ENCODE measurements around the gene GRM8.

GRM8 gene

GRCh38 chr7:127252778-127253280 is at the start of gene GRM8:
TSS of gene GRM8 (minus strand) at chr7:127252941.
- no peak for TF ChIP-seq ZNF274 (IDR thresholded peaks at IDR 0.05; ENCODE audit: low read depth, low read length)
- peak within 1 kb of the TSS; percentile 53; the same call in 1 of the 2 replicates for H3K4me3 ChIP-seq (ENCODE audit: low read length)

- H3K4me3 ChIP-seq (ENCODE audit: low read length), result no peak overlapping the region
- TF ChIP-seq ZNF274 (IDR thresholded peaks at IDR 0.05; ENCODE audit: low read depth, low read length), result no peak
Observed at GRCh38 chr7:127290801-127291361, 38.1 kb upstream of the GRM8 start.

GRCh38 chr7:127290116-127290655 is 37.4 kb upstream of the GRM8 start:
- H3K4me3 ChIP-seq (ENCODE audit: low read length), result no peak overlapping the region
- TF ChIP-seq ZNF274 (IDR thresholded peaks at IDR 0.05; ENCODE audit: low read depth, low read length), result no peak

- TF ChIP-seq ZNF274 (IDR thresholded peaks at IDR 0.05; ENCODE audit: low read depth, low read length), result no peak
- no peak overlapping the region for H3K4me3 ChIP-seq (ENCODE audit: low read length)
Observed at GRCh38 chr7:127287133-127287532, 34.4 kb upstream of the GRM8 start.

- H3K4me3 ChIP-seq (ENCODE audit: low read length), result no peak overlapping the region
- no peak for TF ChIP-seq ZNF274 (IDR thresholded peaks at IDR 0.05; ENCODE audit: low read depth, low read length)
Observed at GRCh38 chr7:127270093-127270492, 17.4 kb upstream of the GRM8 start.

GRCh38 chr7:127266047-127266446 is 13.3 kb upstream of the GRM8 start:
- no peak for TF ChIP-seq ZNF274 (IDR thresholded peaks at IDR 0.05; ENCODE audit: low read depth, low read length)
- H3K4me3 ChIP-seq (ENCODE audit: low read length), result no peak overlapping the region

- TF ChIP-seq ZNF274 (IDR thresholded peaks at IDR 0.05; ENCODE audit: low read depth, low read length), result no peak
Observed at GRCh38 chr7:127264219-127264618, 11.5 kb upstream of the GRM8 start.

GRCh38 chr7:127258111-127258510 is 5.4 kb upstream of the GRM8 start:
- H3K4me3 ChIP-seq (ENCODE audit: low read length), result no peak overlapping the region
- TF ChIP-seq ZNF274 (IDR thresholded peaks at IDR 0.05; ENCODE audit: low read depth, low read length), result no peak

More at GRCh38 chr7:127264219-127264618, 11.5 kb upstream of the GRM8 start:
- H3K4me3 ChIP-seq (ENCODE audit: low read length), result no peak overlapping the region

GRCh38 chr7:127257086-127257485 is 4.3 kb upstream of the GRM8 start:
- no peak overlapping the region for H3K4me3 ChIP-seq (ENCODE audit: low read length)
- TF ChIP-seq ZNF274 (IDR thresholded peaks at IDR 0.05; ENCODE audit: low read depth, low read length), result no peak

GRCh38 chr7:127256041-127256725 is 3.4 kb upstream of the GRM8 start:
- TF ChIP-seq ZNF274 (IDR thresholded peaks at IDR 0.05; ENCODE audit: low read depth, low read length), result no peak
- H3K4me3 ChIP-seq (ENCODE audit: low read length), result no peak overlapping the region

GRCh38 chr7:127254163-127254684 is 1.5 kb upstream of the GRM8 start:
- TF ChIP-seq ZNF274 (IDR thresholded peaks at IDR 0.05; ENCODE audit: low read depth, low read length), result no peak

GRCh38 chr7:127253281-127254162 is 781 bp upstream of the GRM8 start:
- peak overlapping the region; percentile 53; the same call in 1 of the 2 replicates for H3K4me3 ChIP-seq (ENCODE audit: low read length)
- no peak for TF ChIP-seq ZNF274 (IDR thresholded peaks at IDR 0.05; ENCODE audit: low read depth, low read length)

More at GRCh38 chr7:127254163-127254684, 1.5 kb upstream of the GRM8 start:
- H3K4me3 ChIP-seq (ENCODE audit: low read length), result no peak overlapping the region

- TF ChIP-seq ZNF274 (IDR thresholded peaks at IDR 0.05; ENCODE audit: low read depth, low read length), result no peak
- H3K4me3 ChIP-seq (ENCODE audit: low read length), result peak overlapping the region; percentile 53; the same call in 1 of the 2 replicates
Observed at GRCh38 chr7:127252377-127252713, 396 bp downstream of the GRM8 start.
